Keratinocyte (primary cell): Measurements from ENCODE around the gene C11orf65. TPM values are rescaled to one million over a fixed set of nuclear protein-coding genes. Genes with fewer than 3 reads are reported as not detected.

Experiments
- DNase-seq: peaks from one replicate; pipeline ENCODE4 v3.0.0-alpha.2; 2011; ENCODE audit warnings: low read depth, missing footprints, low spot score
- FAIRE-seq: peaks from 2 replicates; lab custom pipeline; 2011; peaks lifted over from hg19 to GRCh38; lab: Jason Lieb, UNC
- H2AFZ ChIP-seq: 2 replicates; pipeline ENCODE4 v1.6.0; 2012; ENCODE audit warnings: low read length, control low read depth, inconsistent platforms; ENCODE audit not compliant: control insufficient read depth
- H3K27ac ChIP-seq: 2 replicates; pipeline ENCODE4 v1.5.1; 2011; ENCODE audit warnings: low read length; ENCODE audit not compliant: control insufficient read depth, insufficient read depth
- H3K27me3 ChIP-seq: 3 replicates; pipeline ENCODE4 v1.6.0; 2011; ENCODE audit warnings: low read length; ENCODE audit not compliant: control insufficient read depth, insufficient read depth; ENCODE audit errors: extremely low read depth
- H3K36me3 ChIP-seq, 2 experiments: 2 replicates in 1 of 2; 3 replicates in 1 of 2; pipeline ENCODE4 v1.5.1; 2011; ENCODE audit warnings: low read length in 2 of 2, mild to moderate bottlenecking in 1 of 2; ENCODE audit not compliant: control insufficient read depth in 2 of 2, insufficient read depth in 2 of 2; ENCODE audit errors: extremely low read depth in 1 of 2
- H3K4me1 ChIP-seq: 3 replicates; pipeline ENCODE4 v1.5.1; 2011; ENCODE audit warnings: low read length; ENCODE audit not compliant: control insufficient read depth, insufficient read depth; ENCODE audit errors: extremely low read depth
- H3K4me2 ChIP-seq: 3 replicates; pipeline ENCODE4 v1.6.0; 2011; ENCODE audit warnings: low read depth, low read length; ENCODE audit not compliant: control insufficient read depth, insufficient read depth; ENCODE audit errors: extremely low read depth
- H3K4me3 ChIP-seq, 3 experiments: fragments of 200-600 bp in 1 of 3; sonication (generic) in 1 of 3; 2 replicates in 2 of 3; 3 replicates in 1 of 3; pipeline ENCODE4 v1.5.1; 2011 to 2016; ENCODE audit warnings: low read length in 3 of 3, mild to moderate bottlenecking in 3 of 3, control low read depth in 2 of 3, inconsistent platforms in 1 of 3, low read depth in 1 of 3, mixed read lengths in 1 of 3, mixed run types in 1 of 3, moderate library complexity in 1 of 3; ENCODE audit not compliant: control insufficient read depth in 2 of 3, insufficient read depth in 2 of 3; ENCODE audit errors: extremely low read depth in 1 of 3
- H3K79me2 ChIP-seq: 2 replicates; pipeline ENCODE4 v1.6.0; 2012; ENCODE audit warnings: low read length; ENCODE audit not compliant: control insufficient read depth, insufficient read depth
- H3K9ac ChIP-seq: 3 replicates; pipeline ENCODE4 v1.6.0; 2011; ENCODE audit warnings: low read length; ENCODE audit not compliant: control insufficient read depth, insufficient read depth; ENCODE audit errors: extremely low read depth
- H3K9me1 ChIP-seq: 3 replicates; pipeline ENCODE4 v1.6.0; 2011; ENCODE audit warnings: low read length; ENCODE audit not compliant: control insufficient read depth, insufficient read depth; ENCODE audit errors: extremely low read depth
- H3K9me3 ChIP-seq: 2 replicates; pipeline ENCODE4 v1.5.1; 2012; ENCODE audit warnings: low read depth, low read length; ENCODE audit not compliant: control insufficient read depth
- H4K20me1 ChIP-seq: 3 replicates; pipeline ENCODE4 v1.6.0; 2011; ENCODE audit warnings: low read length; ENCODE audit not compliant: control insufficient read depth, insufficient read depth; ENCODE audit errors: extremely low read depth
- CTCF ChIP-seq, 3 experiments: IDR thresholded peaks in 1 of 3; conservative IDR thresholded peaks in 1 of 3; optimal IDR thresholded peaks in 1 of 3; 2 replicates in 2 of 3; 3 replicates in 1 of 3; pipeline versions ENCODE3 to v1.5.1; 2011; ENCODE audit warnings: low read length in 3 of 3, mild to moderate bottlenecking in 3 of 3, moderate library complexity in 2 of 3, control low read depth in 1 of 3, inconsistent platforms in 1 of 3; ENCODE audit not compliant: insufficient read depth in 2 of 3; ENCODE audit errors: extremely low read depth in 1 of 3
- EZH2 ChIP-seq: IDR thresholded peaks from one replicate; pipeline ENCODE4 v1.6.1; 2012; ENCODE audit warnings: inconsistent platforms, mild to moderate bottlenecking, low read length, moderate library complexity
- dilution Hi-C: fragments of 300-500 bp; cut with MboI; formaldehyde crosslinking; loops from one replicate; pipeline ENCODE4 v1.7.0; 2020; ENCODE audit warnings: low sequenced_read_pairs; ENCODE audit not compliant: extremely low pct_ligation_motif_present
- polyA plus RNA-seq, 5 experiments: library from polyadenylated mRNA; depleted of rRNA in 3 of 5; stranded (reverse) in 3 of 5; stranded (forward) in 1 of 5; unstranded in 1 of 5; fragments of >200 nt; gene quantifications; 1 replicate in 1 of 5; 2 replicates in 3 of 5; 3 replicates in 1 of 5; pipeline versions ENCODE4 v1.2.1 to v1.2.3, GENCODE V29; 2011 to 2012; ENCODE audit warnings: missing spikeins in 2 of 5, low read depth in 1 of 5, low replicate concordance in 1 of 5

Gene C11orf65
- polyA plus RNA-seq, 1 donor (not counting 4 experiments of a cell fraction or from before 2014, with no cell fraction given) = 0.83 TPM

GRCh38 chr11:108508653-108509593 lies 41.6 kb upstream of the C11orf65 start:
- H3K9me3 ChIP-seq = no peaks in the 10 kb centered on the region
- no peak overlapping the region for H2AFZ ChIP-seq
- no peaks in the 10 kb centered on the region for H3K27me3 ChIP-seq
- no peaks in the 10 kb centered on the region for H3K9me1 ChIP-seq
- H3K27ac ChIP-seq = no peak overlapping the region
- DNase-seq (no peak), FAIRE-seq (peak; percentile 17)
- peaks cover 5 to 11% of the 10 kb centered on the region in 2 experiments for H3K36me3 ChIP-seq
- no peak overlapping the region for H3K4me3 ChIP-seq
- no peaks in the 10 kb centered on the region for H4K20me1 ChIP-seq
- dilution Hi-C loops = no loop called here
- no peak for TF ChIP-seq CTCF (optimal IDR thresholded peaks at IDR 0.05 in 1 of 3, IDR thresholded peaks at IDR 0.05 in 1 of 3, conservative IDR thresholded peaks at IDR 0.05 in 1 of 3; ENCODE audit: extremely low read depth in 1 of 3, insufficient read depth in 2 of 3, low read length in 3 of 3)
- TF ChIP-seq EZH2 = no peak
- no peak overlapping the region for H3K4me2 ChIP-seq
- H3K4me1 ChIP-seq = peaks cover 31% of the 10 kb centered on the region
- H3K79me2 ChIP-seq = no peaks in the 10 kb centered on the region
- H3K9ac ChIP-seq = no peak overlapping the region

- no peaks in the 10 kb centered on the region for H3K27me3 ChIP-seq
- FAIRE-seq (no peak), DNase-seq (no peak)
- dilution Hi-C loops = no loop called here
- H3K79me2 ChIP-seq = no peaks in the 10 kb centered on the region
- peaks cover 22% of the 10 kb centered on the region for H3K4me1 ChIP-seq
- no peak overlapping the region for H3K4me3 ChIP-seq
- H3K9me3 ChIP-seq = no peaks in the 10 kb centered on the region
- H3K27ac ChIP-seq = no peak overlapping the region
- no peaks in the 10 kb centered on the region for H3K36me3 ChIP-seq
- no peak overlapping the region for H3K9ac ChIP-seq
- no peaks in the 10 kb centered on the region for H4K20me1 ChIP-seq
- no peaks in the 10 kb centered on the region for H3K9me1 ChIP-seq
- TF ChIP-seq CTCF (optimal IDR thresholded peaks at IDR 0.05 in 1 of 3, IDR thresholded peaks at IDR 0.05 in 1 of 3, conservative IDR thresholded peaks at IDR 0.05 in 1 of 3; ENCODE audit: extremely low read depth in 1 of 3, insufficient read depth in 2 of 3, low read length in 3 of 3) = no peak
- TF ChIP-seq EZH2 = no peak
- H3K4me2 ChIP-seq = no peak overlapping the region
- H2AFZ ChIP-seq = no peak overlapping the region
Observed at GRCh38 chr11:108501396-108501795, 34.1 kb upstream of the C11orf65 start.
